DOHH2 (cell line): ENCODE measurements around the gene LRRC25.

Experiments used
- EZH2phosphoT487 ChIP-seq: fragments of 200-600 bp; sonication (generic); IDR thresholded peaks from 2 replicates; pipeline ENCODE4 v1.6.1; 2017; ENCODE audit warnings: borderline replicate concordance, mild to moderate bottlenecking, antibody characterized with exemption, low read length, moderate library complexity, mixed read lengths
- TF ChIP-seq, protein P1 (sequence below): fragments of 200-600 bp; sonication (generic); IDR thresholded peaks from one replicate; pipeline ENCODE4 v1.5.1; 2014; ENCODE audit warnings: antibody characterized with exemption, mild to moderate bottlenecking, low read depth, low read length; ENCODE audit not compliant: poor library complexity, severe bottlenecking

DNA sequence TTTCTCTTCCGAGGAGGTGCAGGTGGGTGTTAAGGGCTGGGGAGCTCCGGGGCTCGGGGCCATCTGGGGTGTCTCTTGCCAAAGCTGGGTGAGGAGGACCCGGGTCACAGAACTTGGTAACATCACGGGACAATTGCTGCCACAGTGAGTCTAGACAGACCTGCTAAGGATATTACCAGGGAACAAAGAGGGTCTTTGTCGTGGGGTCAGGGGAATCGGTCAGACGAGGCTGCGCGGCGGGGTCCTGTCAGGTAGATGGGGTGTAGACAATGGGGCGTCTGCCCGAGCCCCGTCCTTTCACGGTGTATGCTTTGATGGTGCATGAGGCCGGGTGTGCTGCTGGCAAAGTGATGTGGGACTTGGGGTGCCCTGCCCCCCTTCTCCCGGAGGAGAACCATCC lies 49.3 kb downstream of the LRRC25 start:
- TF ChIP-seq, protein P1, sequence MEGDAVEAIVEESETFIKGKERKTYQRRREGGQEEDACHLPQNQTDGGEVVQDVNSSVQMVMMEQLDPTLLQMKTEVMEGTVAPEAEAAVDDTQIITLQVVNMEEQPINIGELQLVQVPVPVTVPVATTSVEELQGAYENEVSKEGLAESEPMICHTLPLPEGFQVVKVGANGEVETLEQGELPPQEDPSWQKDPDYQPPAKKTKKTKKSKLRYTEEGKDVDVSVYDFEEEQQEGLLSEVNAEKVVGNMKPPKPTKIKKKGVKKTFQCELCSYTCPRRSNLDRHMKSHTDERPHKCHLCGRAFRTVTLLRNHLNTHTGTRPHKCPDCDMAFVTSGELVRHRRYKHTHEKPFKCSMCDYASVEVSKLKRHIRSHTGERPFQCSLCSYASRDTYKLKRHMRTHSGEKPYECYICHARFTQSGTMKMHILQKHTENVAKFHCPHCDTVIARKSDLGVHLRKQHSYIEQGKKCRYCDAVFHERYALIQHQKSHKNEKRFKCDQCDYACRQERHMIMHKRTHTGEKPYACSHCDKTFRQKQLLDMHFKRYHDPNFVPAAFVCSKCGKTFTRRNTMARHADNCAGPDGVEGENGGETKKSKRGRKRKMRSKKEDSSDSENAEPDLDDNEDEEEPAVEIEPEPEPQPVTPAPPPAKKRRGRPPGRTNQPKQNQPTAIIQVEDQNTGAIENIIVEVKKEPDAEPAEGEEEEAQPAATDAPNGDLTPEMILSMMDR: no peak
- TF ChIP-seq EZH2phosphoT487: no peak
